Glutamatergic neuron (in vitro differentiated cells): Measurements from ENCODE around the gene MLLT3. TPM values are rescaled to one million over a fixed set of nuclear protein-coding genes. Genes with fewer than 3 reads are reported as not detected.
A peak's percentile ranks its signal among the peaks of the same experiment; 100 is the strongest.

Experiments
- DNase-seq: peaks from one replicate; pipeline ENCODE4 v3.0.0; 2022
- H3K27ac Mint-ChIP-seq: one replicate; pipeline ENCODE4 v1.8.0; 2020; ENCODE audit warnings: mild to moderate bottlenecking, mixed read lengths, inconsistent platforms; ENCODE audit not compliant: unreplicated experiment
- H3K27me3 Mint-ChIP-seq: one replicate; pipeline ENCODE4 v1.8.0; 2020; ENCODE audit warnings: mild to moderate bottlenecking, moderate library complexity, mixed read lengths, inconsistent platforms; ENCODE audit not compliant: unreplicated experiment
- H3K36me3 Mint-ChIP-seq: one replicate; pipeline ENCODE4 v1.8.0; 2020; ENCODE audit warnings: mild to moderate bottlenecking, mixed read lengths, inconsistent platforms; ENCODE audit not compliant: unreplicated experiment
- H3K4me1 Mint-ChIP-seq: one replicate; pipeline ENCODE4 v1.8.0; 2020; ENCODE audit warnings: mild to moderate bottlenecking, low read depth, mixed read lengths, inconsistent platforms; ENCODE audit not compliant: unreplicated experiment
- H3K4me3 Mint-ChIP-seq: one replicate; pipeline ENCODE4 v1.8.0; 2020; ENCODE audit warnings: mild to moderate bottlenecking, mixed read lengths, inconsistent platforms; ENCODE audit not compliant: unreplicated experiment
- H3K9me3 Mint-ChIP-seq: one replicate; pipeline ENCODE4 v1.8.0; 2020; ENCODE audit warnings: mild to moderate bottlenecking, moderate library complexity, mixed read lengths, inconsistent platforms; ENCODE audit not compliant: unreplicated experiment
- total RNA-seq: library from RNA; stranded (reverse); fragmentation: NEBNext Ultra II Directional; extraction: Animal tissue kit (Norgen Biotek cat#: 25700); gene quantifications from one replicate; pipeline ENCODE4 v1.2.1, GENCODE V29; 2021; ENCODE audit not compliant: unreplicated experiment
- TF ChIP-seq, protein P1 (sequence below): fragments of 200-600 bp; sonication (generic); IDR thresholded peaks from one replicate; pipeline ENCODE4 v1.5.0; 2021; ENCODE audit not compliant: partially characterized antibody, unreplicated experiment

Gene MLLT3
- total RNA-seq, 1 donor from 2014 or later = 11.7 TPM

DNA sequence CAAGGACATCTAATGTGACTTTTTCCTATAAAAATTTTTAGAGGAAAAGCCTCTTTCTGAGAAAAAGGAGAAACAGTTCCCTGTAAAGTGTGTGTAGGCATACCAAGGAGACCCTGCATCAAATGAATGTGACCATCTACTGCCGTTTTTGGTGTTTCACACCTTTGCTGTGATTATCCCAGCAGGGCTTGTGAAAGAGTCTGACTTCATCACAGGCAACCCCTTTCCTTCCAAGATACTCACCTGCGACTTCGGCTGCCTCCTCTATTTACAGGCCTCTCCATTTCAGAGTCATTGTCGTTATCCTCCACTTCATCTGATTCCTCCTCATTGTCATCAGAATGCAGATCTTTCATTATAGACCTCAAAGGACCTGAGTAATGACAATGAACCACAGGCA, 259.1 kb downstream of the MLLT3 start:
- no peak for DNase-seq
- Mint-ChIP-seq H3K9me3 (peaks cover 2% of the 10 kb centered on the region), H3K4me1 (no peaks in the 10 kb centered on the region), H3K27me3 (no peaks in the 10 kb centered on the region), H3K27ac (no peak overlapping the region), H3K36me3 (no peaks in the 10 kb centered on the region), H3K4me3 (no peak overlapping the region)
- TF ChIP-seq, protein P1, sequence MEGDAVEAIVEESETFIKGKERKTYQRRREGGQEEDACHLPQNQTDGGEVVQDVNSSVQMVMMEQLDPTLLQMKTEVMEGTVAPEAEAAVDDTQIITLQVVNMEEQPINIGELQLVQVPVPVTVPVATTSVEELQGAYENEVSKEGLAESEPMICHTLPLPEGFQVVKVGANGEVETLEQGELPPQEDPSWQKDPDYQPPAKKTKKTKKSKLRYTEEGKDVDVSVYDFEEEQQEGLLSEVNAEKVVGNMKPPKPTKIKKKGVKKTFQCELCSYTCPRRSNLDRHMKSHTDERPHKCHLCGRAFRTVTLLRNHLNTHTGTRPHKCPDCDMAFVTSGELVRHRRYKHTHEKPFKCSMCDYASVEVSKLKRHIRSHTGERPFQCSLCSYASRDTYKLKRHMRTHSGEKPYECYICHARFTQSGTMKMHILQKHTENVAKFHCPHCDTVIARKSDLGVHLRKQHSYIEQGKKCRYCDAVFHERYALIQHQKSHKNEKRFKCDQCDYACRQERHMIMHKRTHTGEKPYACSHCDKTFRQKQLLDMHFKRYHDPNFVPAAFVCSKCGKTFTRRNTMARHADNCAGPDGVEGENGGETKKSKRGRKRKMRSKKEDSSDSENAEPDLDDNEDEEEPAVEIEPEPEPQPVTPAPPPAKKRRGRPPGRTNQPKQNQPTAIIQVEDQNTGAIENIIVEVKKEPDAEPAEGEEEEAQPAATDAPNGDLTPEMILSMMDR = no peak

DNA sequence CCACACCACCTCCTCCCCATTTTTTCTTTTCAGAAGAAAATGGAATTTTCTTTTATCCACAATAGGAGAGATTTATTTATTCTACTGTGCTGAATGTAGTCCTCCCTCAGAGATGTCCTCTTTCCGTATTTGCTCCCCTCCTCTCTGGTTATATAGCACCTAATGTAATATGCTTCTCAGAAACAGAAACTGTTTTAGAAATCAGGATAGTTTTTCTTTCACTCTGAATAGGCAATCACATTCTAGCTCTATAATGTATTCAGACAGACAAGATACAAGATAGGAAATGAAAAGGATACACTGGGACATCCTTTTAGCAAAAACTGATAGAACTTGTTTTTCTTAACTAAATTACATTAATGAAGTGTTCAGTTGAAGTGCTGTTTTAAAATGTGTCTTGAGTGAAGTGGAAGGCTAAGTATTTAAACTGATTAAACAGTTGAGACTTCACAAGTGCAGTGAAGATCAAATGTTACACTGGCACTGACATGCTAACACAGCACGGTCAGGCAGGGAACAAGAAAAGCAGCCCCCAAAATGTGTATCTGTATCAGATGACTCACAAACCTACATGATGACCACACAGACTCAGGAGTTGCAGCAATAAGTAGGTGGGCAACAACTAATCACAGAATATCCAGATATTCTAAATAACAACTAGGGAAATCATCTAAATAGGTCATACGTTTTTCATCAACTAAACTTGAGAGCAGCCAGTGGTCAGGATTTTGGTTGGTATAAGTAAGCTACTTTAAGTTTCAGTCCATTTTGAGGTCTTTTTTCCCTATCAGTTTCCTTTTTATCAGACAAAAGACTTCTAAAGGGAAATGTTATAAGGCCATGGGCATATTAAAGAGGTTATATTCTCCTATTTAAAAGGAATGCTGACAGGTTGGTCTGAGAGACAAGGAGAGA, 260.4 kb downstream of the MLLT3 start:
- no peak for DNase-seq
- no peaks in the 10 kb centered on the region for H3K36me3 Mint-ChIP-seq
- H3K27ac Mint-ChIP-seq = no peak overlapping the region
- H3K27me3 Mint-ChIP-seq = no peaks in the 10 kb centered on the region
- TF ChIP-seq, protein P1 = no peak
- H3K4me3 Mint-ChIP-seq = no peak overlapping the region
- peaks cover 3% of the 10 kb centered on the region for H3K4me1 Mint-ChIP-seq
- no peaks in the 10 kb centered on the region for H3K9me3 Mint-ChIP-seq

DNA sequence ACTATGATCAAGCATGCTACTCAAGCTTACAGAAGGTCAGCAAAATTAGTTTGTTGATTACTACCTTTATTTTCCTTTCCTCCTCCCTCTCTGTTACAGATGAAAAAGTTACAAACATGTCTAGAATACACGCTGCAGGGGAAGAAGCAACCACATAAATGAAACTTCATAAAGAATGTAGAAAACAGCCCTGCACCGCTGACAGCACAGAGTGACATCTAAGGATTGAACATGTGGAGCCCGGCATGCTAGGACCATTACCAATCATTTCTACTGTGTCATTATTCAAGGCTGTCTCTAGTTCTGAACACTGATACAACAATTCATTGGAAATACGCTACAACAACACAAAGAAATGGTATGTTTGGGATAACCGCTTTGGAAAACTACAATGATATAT, 261.1 kb downstream of the MLLT3 start:
- H3K4me1 Mint-ChIP-seq = peaks cover 10% of the 10 kb centered on the region

DNA sequence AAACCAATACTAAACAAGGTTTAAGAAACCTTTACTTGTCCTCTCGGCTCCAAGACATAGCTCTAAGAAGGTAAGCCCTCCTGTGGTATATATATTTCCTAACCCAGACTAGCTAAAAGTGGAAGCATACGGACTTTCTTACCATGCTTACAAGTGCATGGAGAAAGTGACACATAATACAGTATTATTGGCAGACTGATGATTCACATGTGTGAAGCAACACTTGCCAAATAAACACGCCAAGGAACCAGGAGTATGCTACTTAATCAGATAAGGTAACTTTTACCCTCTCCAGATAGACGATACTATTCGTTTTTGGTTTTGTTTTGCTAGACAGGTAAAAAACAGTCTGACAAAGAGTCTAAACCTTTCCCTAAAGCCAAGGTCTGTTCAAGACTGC, 264.1 kb downstream of the MLLT3 start:
- H3K36me3 Mint-ChIP-seq = no peaks in the 10 kb centered on the region
- H3K27ac Mint-ChIP-seq = no peak overlapping the region
- H3K4me3 Mint-ChIP-seq = no peak overlapping the region
- peaks cover 20% of the 10 kb centered on the region for H3K4me1 Mint-ChIP-seq
- DNase-seq = no peak
- H3K9me3 Mint-ChIP-seq = peaks cover 1% of the 10 kb centered on the region
- no peaks in the 10 kb centered on the region for H3K27me3 Mint-ChIP-seq
- TF ChIP-seq, protein P1 = no peak

More for the DNA sequence above, 261.1 kb downstream of the MLLT3 start:
- no peaks in the 10 kb centered on the region for H3K27me3 Mint-ChIP-seq
- H3K36me3 Mint-ChIP-seq = no peaks in the 10 kb centered on the region
- H3K9me3 Mint-ChIP-seq = peaks cover 1% of the 10 kb centered on the region
- H3K27ac Mint-ChIP-seq = no peak overlapping the region
- TF ChIP-seq, protein P1 = no peak
- no peak overlapping the region for H3K4me3 Mint-ChIP-seq
- DNase-seq = no peak

DNA sequence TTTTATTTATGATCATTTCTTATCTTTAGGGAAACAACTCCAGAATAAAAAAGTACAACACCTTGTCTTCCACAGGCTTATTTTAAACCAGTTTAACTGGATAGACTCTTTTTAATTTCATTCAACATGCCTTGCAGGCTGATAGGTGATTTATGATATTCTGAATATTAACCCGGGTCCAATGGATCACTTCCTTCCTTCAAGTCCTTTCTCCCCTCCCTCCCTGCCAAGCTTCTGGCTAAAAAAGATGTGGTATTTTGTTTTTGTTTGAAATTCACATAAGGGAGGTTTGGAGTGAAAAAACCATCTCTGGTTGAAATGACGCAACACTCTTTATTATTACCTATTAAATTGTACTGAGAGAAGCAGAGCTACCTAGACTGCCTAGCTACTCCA, 265.3 kb downstream of the MLLT3 start:
- no peak overlapping the region for H3K27ac Mint-ChIP-seq
- H3K9me3 Mint-ChIP-seq = peaks cover 1% of the 10 kb centered on the region
- DNase-seq = no peak
- no peaks in the 10 kb centered on the region for H3K36me3 Mint-ChIP-seq
- peak overlapping the region; percentile 18 for H3K4me3 Mint-ChIP-seq
- TF ChIP-seq, protein P1 = no peak
- H3K27me3 Mint-ChIP-seq = no peaks in the 10 kb centered on the region
- peaks cover 20% of the 10 kb centered on the region for H3K4me1 Mint-ChIP-seq
